ENCODE data around the gene PPFIA4.
A peak's percentile ranks its signal among the peaks of the same experiment; 100 is the strongest.

Gene PPFIA4

DNA sequence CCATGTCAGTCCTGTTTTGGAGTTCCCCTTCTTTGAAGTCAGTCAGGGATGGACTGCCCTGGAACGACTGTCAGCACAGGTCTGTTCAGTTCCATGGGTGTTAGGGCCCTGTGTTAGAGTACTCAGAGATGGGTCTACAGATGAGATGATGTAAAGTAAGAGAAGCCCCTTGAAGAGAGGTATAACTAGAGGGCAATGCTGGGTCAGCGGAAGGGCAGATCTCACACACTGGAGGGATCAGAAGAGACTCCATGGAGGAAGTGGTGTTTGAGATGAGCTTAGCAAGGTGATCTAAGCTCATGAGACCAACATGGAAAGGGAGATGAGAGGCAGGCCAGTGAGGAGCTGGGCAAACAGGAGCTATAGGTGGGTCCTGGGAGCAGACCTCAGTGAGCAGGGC lies 7.6 kb downstream of the PPFIA4 start:
- no peak overlapping the region for H4K8ac ChIP-seq (ENCODE audit: low read depth, low read length)
- no peak for DNase-seq
- no peak overlapping the region for H4K91ac ChIP-seq (ENCODE audit: low read depth, low read length)
- H3K36me3 ChIP-seq (ENCODE audit: control insufficient read depth in 1 of 2, insufficient read depth in 2 of 2, low read length in 2 of 2), result no peaks in the 10 kb centered on the region
- no peak overlapping the region for H2BK5ac ChIP-seq (ENCODE audit: low read depth, low read length, poor library complexity)
- no peak overlapping the region for H4K12ac ChIP-seq (ENCODE audit: low read depth, low read length)
- no peak overlapping the region for H2AFZ ChIP-seq (ENCODE audit: insufficient read depth, low read length, poor library complexity)
- no peaks in the 10 kb centered on the region for H3K79me2 ChIP-seq (ENCODE audit: control insufficient read depth, insufficient read depth, low read length, poor library complexity)
- H3K4me1 ChIP-seq (ENCODE audit: control insufficient read depth in 1 of 2, insufficient read depth in 2 of 2, low read length in 2 of 2), result no peaks in the 10 kb centered on the region
- no peak overlapping the region for H2BK12ac ChIP-seq (ENCODE audit: low read length)
- no peak overlapping the region for H2BK120ac ChIP-seq (ENCODE audit: insufficient read depth, low read length, poor library complexity)
- no CpG with 5 or more reads among the region's 2 CpGs for WGBS (ENCODE audit: extremely low coverage, insufficient coverage, insufficient read length)
- no peak overlapping the region for H3K4me2 ChIP-seq (ENCODE audit: low read length)
- no peaks in the 10 kb centered on the region for H3K27me3 ChIP-seq (ENCODE audit: insufficient read depth, low read length)
- no peak overlapping the region for H3K4me3 ChIP-seq (ENCODE audit: low read depth, low read length)
- H2AK5ac ChIP-seq (ENCODE audit: low read length), result no peak overlapping the region
- no peak overlapping the region for H3K23ac ChIP-seq (ENCODE audit: low read length)
- no peak overlapping the region for H3K9ac ChIP-seq (ENCODE audit: low read length)
- H3K27ac ChIP-seq (ENCODE audit: low read depth, low read length), result no peak overlapping the region
- no peak overlapping the region for H3K14ac ChIP-seq (ENCODE audit: low read length)
- H3K79me1 ChIP-seq (ENCODE audit: low read length), result no peaks in the 10 kb centered on the region
- no peaks in the 10 kb centered on the region for H3K9me3 ChIP-seq (ENCODE audit: insufficient read depth, low read depth, low read length)
- H3K4ac ChIP-seq (ENCODE audit: low read depth, low read length), result no peak overlapping the region
- H3K18ac ChIP-seq (ENCODE audit: low read length), result no peak overlapping the region

DNA sequence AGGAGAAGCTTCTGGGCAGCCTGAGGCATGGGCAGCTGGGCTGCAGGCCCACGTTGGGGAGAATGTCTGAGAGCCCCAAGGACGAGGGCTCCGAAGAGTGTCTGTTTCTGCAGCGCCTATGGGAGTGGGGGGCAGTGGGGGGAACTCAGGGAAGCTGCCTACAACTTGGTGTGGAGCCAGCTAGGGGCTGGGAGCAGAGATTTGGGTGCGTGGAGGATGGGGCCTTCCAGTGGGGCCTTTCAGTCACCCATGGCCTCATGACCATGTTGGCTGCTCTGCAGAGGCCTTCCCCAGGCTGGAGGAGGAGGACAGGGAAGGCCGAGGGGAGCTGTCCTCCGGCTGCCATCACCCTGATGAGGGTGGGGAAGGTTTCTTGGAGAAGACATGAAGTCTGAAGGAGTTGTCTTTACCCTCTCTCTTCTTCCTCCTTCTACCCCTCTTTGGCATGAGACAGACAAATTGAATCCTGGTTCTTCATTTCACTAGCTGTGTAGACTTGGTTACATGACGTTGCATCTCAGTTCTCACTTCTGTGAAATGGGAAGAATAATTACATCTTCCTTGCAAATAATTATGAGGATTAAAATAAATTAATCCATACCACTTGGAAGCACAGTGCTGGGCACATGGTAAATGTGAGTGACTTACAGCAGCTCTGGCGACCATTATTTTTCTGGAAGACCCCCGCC lies 8.3 kb downstream of the PPFIA4 start:
- H3K14ac ChIP-seq (ENCODE audit: low read length), result no peak overlapping the region
- no peak overlapping the region for H4K8ac ChIP-seq (ENCODE audit: low read depth, low read length)
- no peak overlapping the region for H3K9ac ChIP-seq (ENCODE audit: low read length)
- H3K4me1 ChIP-seq (ENCODE audit: control insufficient read depth in 1 of 2, insufficient read depth in 2 of 2, low read length in 2 of 2), result no peaks in the 10 kb centered on the region
- H3K79me1 ChIP-seq (ENCODE audit: low read length), result no peaks in the 10 kb centered on the region
- no CpG with 5 or more reads among the region's 10 CpGs for WGBS (ENCODE audit: extremely low coverage, insufficient coverage, insufficient read length)
- H3K4me2 ChIP-seq (ENCODE audit: low read length), result no peak overlapping the region
- H3K4ac ChIP-seq (ENCODE audit: low read depth, low read length), result no peak overlapping the region
- no peak overlapping the region for H2BK120ac ChIP-seq (ENCODE audit: insufficient read depth, low read length, poor library complexity)
- H4K12ac ChIP-seq (ENCODE audit: low read depth, low read length), result no peak overlapping the region
- H2AK5ac ChIP-seq (ENCODE audit: low read length), result no peak overlapping the region
- no peak overlapping the region for H3K4me3 ChIP-seq (ENCODE audit: low read depth, low read length)
- no peak overlapping the region for H2BK12ac ChIP-seq (ENCODE audit: low read length)
- H4K91ac ChIP-seq (ENCODE audit: low read depth, low read length), result no peak overlapping the region
- H3K36me3 ChIP-seq (ENCODE audit: control insufficient read depth in 1 of 2, insufficient read depth in 2 of 2, low read length in 2 of 2), result no peaks in the 10 kb centered on the region
- no peak for DNase-seq
- no peaks in the 10 kb centered on the region for H3K79me2 ChIP-seq (ENCODE audit: control insufficient read depth, insufficient read depth, low read length, poor library complexity)
- H2AFZ ChIP-seq (ENCODE audit: insufficient read depth, low read length, poor library complexity), result no peak overlapping the region
- no peak overlapping the region for H3K23ac ChIP-seq (ENCODE audit: low read length)
- H3K9me3 ChIP-seq (ENCODE audit: insufficient read depth, low read depth, low read length), result no peaks in the 10 kb centered on the region
- no peak overlapping the region for H3K18ac ChIP-seq (ENCODE audit: low read length)
- H3K27me3 ChIP-seq (ENCODE audit: insufficient read depth, low read length), result no peaks in the 10 kb centered on the region
- H3K27ac ChIP-seq (ENCODE audit: low read depth, low read length), result no peak overlapping the region
- no peak overlapping the region for H2BK5ac ChIP-seq (ENCODE audit: low read depth, low read length, poor library complexity)

DNA sequence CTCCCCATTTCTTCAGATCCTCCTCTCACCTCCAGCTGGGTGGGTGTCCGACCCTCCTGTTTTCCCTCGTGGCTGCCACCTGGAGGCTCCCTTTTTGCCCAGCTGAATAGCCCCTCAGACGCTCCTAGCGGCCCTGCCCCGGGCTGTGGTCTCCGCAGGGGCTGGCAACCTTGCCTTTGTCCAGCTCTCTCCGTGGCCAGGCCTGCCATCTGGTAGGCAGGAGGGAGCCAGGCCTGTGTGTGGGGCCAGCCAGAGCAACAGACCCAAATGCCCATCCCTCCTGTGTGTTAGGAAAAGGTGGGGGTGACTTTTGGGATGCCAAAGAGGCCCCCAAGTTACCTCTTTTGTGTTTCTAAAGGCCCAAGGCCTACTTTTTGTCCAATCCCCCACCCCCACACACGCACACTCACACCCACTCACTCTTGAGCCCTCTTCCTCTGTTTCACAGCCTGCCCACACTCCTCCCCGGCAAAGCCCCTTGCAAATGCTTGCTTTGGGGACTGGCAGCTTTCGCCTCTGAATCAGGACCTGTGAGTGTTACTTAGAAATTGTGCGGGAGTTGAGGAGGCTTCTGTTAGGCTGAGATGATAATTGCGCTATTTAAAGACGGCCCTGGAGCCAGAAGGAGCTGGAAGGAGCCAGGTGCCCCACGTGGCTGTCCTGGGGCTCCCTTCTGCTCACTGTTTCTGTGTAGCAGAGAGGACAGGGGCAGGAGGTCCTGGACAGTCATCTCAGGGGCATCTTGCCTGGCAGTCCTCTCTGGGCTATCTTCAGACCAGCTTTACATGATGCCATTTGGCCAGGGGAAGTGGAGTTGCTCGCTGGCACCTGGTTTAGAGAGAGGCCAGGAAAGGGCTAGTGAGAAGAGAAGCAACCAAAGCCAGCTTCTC lies 9.1 kb downstream of the PPFIA4 start:
- H3K23ac ChIP-seq (ENCODE audit: low read length), result no peak overlapping the region
- no peaks in the 10 kb centered on the region for H3K36me3 ChIP-seq (ENCODE audit: control insufficient read depth in 1 of 2, insufficient read depth in 2 of 2, low read length in 2 of 2)
- H3K9me3 ChIP-seq (ENCODE audit: insufficient read depth, low read depth, low read length), result no peaks in the 10 kb centered on the region
- no peak for DNase-seq
- no peaks in the 10 kb centered on the region for H3K79me2 ChIP-seq (ENCODE audit: control insufficient read depth, insufficient read depth, low read length, poor library complexity)
- H4K8ac ChIP-seq (ENCODE audit: low read depth, low read length), result no peak overlapping the region
- H2AK5ac ChIP-seq (ENCODE audit: low read length), result no peak overlapping the region
- H3K18ac ChIP-seq (ENCODE audit: low read length), result no peak overlapping the region
- H3K27me3 ChIP-seq (ENCODE audit: insufficient read depth, low read length), result no peaks in the 10 kb centered on the region
- H2AFZ ChIP-seq (ENCODE audit: insufficient read depth, low read length, poor library complexity), result no peak overlapping the region
- no peak overlapping the region for H2BK120ac ChIP-seq (ENCODE audit: insufficient read depth, low read length, poor library complexity)
- H4K91ac ChIP-seq (ENCODE audit: low read depth, low read length), result no peak overlapping the region
- no peak overlapping the region for H4K12ac ChIP-seq (ENCODE audit: low read depth, low read length)
- H3K79me1 ChIP-seq (ENCODE audit: low read length), result no peaks in the 10 kb centered on the region
- H3K4me2 ChIP-seq (ENCODE audit: low read length), result no peak overlapping the region
- no peak overlapping the region for H3K4ac ChIP-seq (ENCODE audit: low read depth, low read length)
- no peak overlapping the region for H3K4me3 ChIP-seq (ENCODE audit: low read depth, low read length)
- H3K27ac ChIP-seq (ENCODE audit: low read depth, low read length), result no peak overlapping the region
- H3K14ac ChIP-seq (ENCODE audit: low read length), result no peak overlapping the region
- H3K9ac ChIP-seq (ENCODE audit: low read length), result no peak overlapping the region
- no peaks in the 10 kb centered on the region for H3K4me1 ChIP-seq (ENCODE audit: control insufficient read depth in 1 of 2, insufficient read depth in 2 of 2, low read length in 2 of 2)
- no CpG with 5 or more reads among the region's 15 CpGs for WGBS (ENCODE audit: extremely low coverage, insufficient coverage, insufficient read length)
- H2BK5ac ChIP-seq (ENCODE audit: low read depth, low read length, poor library complexity), result no peak overlapping the region
- H2BK12ac ChIP-seq (ENCODE audit: low read length), result no peak overlapping the region

DNA sequence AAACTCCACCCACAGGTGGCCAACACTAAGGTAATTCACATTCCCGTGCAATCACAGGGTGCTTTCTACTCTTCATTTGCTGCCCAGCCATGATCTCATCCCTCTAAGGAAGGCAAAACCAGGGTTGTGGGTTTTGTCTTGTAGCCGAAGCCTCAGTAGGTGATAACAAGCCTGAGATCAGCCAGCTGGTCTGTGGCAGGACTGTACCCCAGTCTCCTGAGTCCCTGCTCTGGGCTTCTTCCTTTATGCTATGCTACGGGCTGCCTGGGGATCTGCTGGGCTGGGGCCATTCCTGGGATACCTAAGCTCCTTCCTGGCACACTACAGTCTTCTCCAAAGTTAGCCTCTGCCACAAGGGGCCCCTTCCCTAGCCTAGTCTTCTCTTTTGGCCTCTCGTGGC lies 9.8 kb downstream of the PPFIA4 start:
- WGBS (ENCODE audit: extremely low coverage, insufficient coverage, insufficient read length), result no CpG with 5 or more reads among the region's 4 CpGs
- Histone ChIP-seq H2AFZ (ENCODE audit: insufficient read depth, low read length, poor library complexity) (no peak overlapping the region), H4K8ac (ENCODE audit: low read depth, low read length) (no peak overlapping the region), H3K9me3 (ENCODE audit: insufficient read depth, low read depth, low read length) (no peaks in the 10 kb centered on the region), H3K79me1 (ENCODE audit: low read length) (no peaks in the 10 kb centered on the region), H3K23ac (ENCODE audit: low read length) (no peak overlapping the region), H4K12ac (ENCODE audit: low read depth, low read length) (no peak overlapping the region), H3K4me3 (ENCODE audit: low read depth, low read length) (no peak overlapping the region), H2BK120ac (ENCODE audit: insufficient read depth, low read length, poor library complexity) (no peak overlapping the region), H3K4me1 (ENCODE audit: control insufficient read depth in 1 of 2, insufficient read depth in 2 of 2, low read length in 2 of 2) (no peaks in the 10 kb centered on the region), H3K27ac (ENCODE audit: low read depth, low read length) (no peak overlapping the region), H2AK5ac (ENCODE audit: low read length) (no peak overlapping the region), H3K36me3 (ENCODE audit: control insufficient read depth in 1 of 2, insufficient read depth in 2 of 2, low read length in 2 of 2) (no peaks in the 10 kb centered on the region), H3K27me3 (ENCODE audit: insufficient read depth, low read length) (no peaks in the 10 kb centered on the region), H2BK12ac (ENCODE audit: low read length) (no peak overlapping the region), H3K14ac (ENCODE audit: low read length) (no peak overlapping the region), H3K9ac (ENCODE audit: low read length) (no peak overlapping the region), H3K4ac (ENCODE audit: low read depth, low read length) (no peak overlapping the region), H3K18ac (ENCODE audit: low read length) (no peak overlapping the region), H3K4me2 (ENCODE audit: low read length) (no peak overlapping the region), H4K91ac (ENCODE audit: low read depth, low read length) (no peak overlapping the region), H3K79me2 (ENCODE audit: control insufficient read depth, insufficient read depth, low read length, poor library complexity) (no peaks in the 10 kb centered on the region), H2BK5ac (ENCODE audit: low read depth, low read length, poor library complexity) (no peak overlapping the region)
- DNase-seq, result peak; percentile 51 to 63

Data from trophoblast cell (in vitro differentiated cells and primary cell).